Neural progenitor cell (in vitro differentiated cells): ENCODE data around the gene GREB1L. TPM values are rescaled to one million over a fixed set of nuclear protein-coding genes. Genes with fewer than 3 reads are reported as not detected.
"Not testable (repeated sequence)": the region's sequence is repeated elsewhere in the genome, so short reads cannot be mapped to it uniquely, and the experiment has no call there.

Experiments
- DNase-seq: peaks from one replicate; pipeline ENCODE4 v3.0.0-alpha.2; 2016; ENCODE audit warnings: low spot score
- H2AFZ ChIP-seq: fragments of 200-600 bp; sonication (generic); replicated peaks from 2 replicates; pipeline ENCODE4 v1.6.1; 2016; ENCODE audit warnings: antibody characterized with exemption
- H3F3A ChIP-seq: fragments of 200-600 bp; sonication (generic); 2 replicates; pipeline ENCODE4 v1.6.1; 2016; ENCODE audit warnings: antibody characterized with exemption, low read depth
- H3K27ac ChIP-seq: fragments of 200-600 bp; sonication (generic); 2 replicates; pipeline ENCODE4 v1.5.1; 2016; ENCODE audit warnings: mild to moderate bottlenecking
- H3K27me3 ChIP-seq: fragments of 200-600 bp; sonication (generic); 2 replicates; pipeline ENCODE4 v1.6.1; 2016; ENCODE audit warnings: mild to moderate bottlenecking, moderate library complexity
- H3K36me3 ChIP-seq: fragments of 200-600 bp; sonication (generic); 2 replicates; pipeline ENCODE4 v1.5.1; 2016
- H3K4me1 ChIP-seq: fragments of 200-600 bp; sonication (generic); 2 replicates; pipeline ENCODE4 v1.6.1; 2016; ENCODE audit warnings: mixed run types
- H3K4me2 ChIP-seq: fragments of 200-600 bp; sonication (generic); 2 replicates; pipeline ENCODE4 v1.6.1; 2016
- H3K4me3 ChIP-seq: fragments of 200-600 bp; sonication (generic); 2 replicates; pipeline ENCODE4 v1.5.1; 2016
- H3K79me2 ChIP-seq: fragments of 200-600 bp; sonication (generic); 2 replicates; pipeline ENCODE4 v1.6.1; 2016; ENCODE audit warnings: low read depth
- H3K9ac ChIP-seq: fragments of 200-600 bp; sonication (generic); 2 replicates; pipeline ENCODE4 v1.6.1; 2016
- H3K9me3 ChIP-seq: fragments of 200-600 bp; sonication (generic); 2 replicates; pipeline ENCODE4 v1.5.1; 2016; ENCODE audit warnings: low read depth
- H4K20me1 ChIP-seq: fragments of 200-600 bp; sonication (generic); 2 replicates; pipeline ENCODE4 v1.6.1; 2016; ENCODE audit warnings: low read depth
- H3K27ac Mint-ChIP-seq: 3 replicates; pipeline ENCODE4 v1.8.0; 2021; ENCODE audit warnings: mixed read lengths
- H3K27me3 Mint-ChIP-seq: 2 replicates; pipeline ENCODE4 v1.8.0; 2022; ENCODE audit warnings: low read depth, mild to moderate bottlenecking, inconsistent platforms, moderate library complexity, mixed read lengths; ENCODE audit not compliant: insufficient read depth
- H3K36me3 Mint-ChIP-seq: 3 replicates; pipeline ENCODE4 v1.8.0; 2021; ENCODE audit warnings: mixed read lengths
- H3K4me1 Mint-ChIP-seq: 3 replicates; pipeline ENCODE4 v1.8.0; 2021; ENCODE audit warnings: mixed read lengths
- H3K4me3 Mint-ChIP-seq: 3 replicates; pipeline ENCODE4 v1.8.0; 2021; ENCODE audit warnings: mild to moderate bottlenecking, moderate library complexity, mixed read lengths
- H3K9me3 Mint-ChIP-seq: 3 replicates; pipeline ENCODE4 v1.8.0; 2020; ENCODE audit warnings: mixed read lengths
- EZH2 ChIP-seq: fragments of 200-600 bp; sonication (generic); IDR thresholded peaks from 2 replicates; pipeline ENCODE4 v1.6.1; 2017; ENCODE audit warnings: antibody characterized with exemption, mild to moderate bottlenecking, moderate library complexity
- EZH2phosphoT487 ChIP-seq: fragments of 200-600 bp; sonication (generic); IDR thresholded peaks from 2 replicates; pipeline ENCODE4 v1.6.1; 2017; ENCODE audit warnings: antibody characterized with exemption
- total RNA-seq: library from RNA; depleted of rRNA; stranded (reverse); fragments of >200 nt; gene quantifications from 2 replicates; pipeline ENCODE4 v1.2.3, GENCODE V29; 2015; ENCODE audit warnings: low replicate concordance
- TF ChIP-seq, protein P1 (sequence below): fragments of 200-600 bp; sonication (generic); IDR thresholded peaks from 2 replicates; pipeline ENCODE4 v1.5.1; 2017; ENCODE audit warnings: antibody characterized with exemption, mild to moderate bottlenecking

The GREB1L gene
- total RNA-seq, 1 donor from 2014 or later: 278 TPM

- H3K4me3 Mint-ChIP-seq: no peak overlapping the region
- Histone ChIP-seq H3K9ac (no peak overlapping the region), H3K27me3 (no peaks in the 10 kb centered on the region), H4K20me1 (peaks cover 48% of the 10 kb centered on the region), H2AFZ (no peak overlapping the region), H3K36me3 (peaks cover 45% of the 10 kb centered on the region), H3K9me3 (peaks cover 6% of the 10 kb centered on the region), H3K4me3 (no peak overlapping the region), H3K27ac (no peak overlapping the region), H3K4me1 (peaks cover 12% of the 10 kb centered on the region), H3K79me2 (peaks cover 100% of the 10 kb centered on the region), H3F3A (peaks cover 74% of the 10 kb centered on the region), H3K4me2 (no peak overlapping the region)
- H3K36me3 Mint-ChIP-seq: peaks cover 26% of the 10 kb centered on the region
- DNase-seq: no peak
- H3K27ac Mint-ChIP-seq: no peak overlapping the region
- H3K27me3 Mint-ChIP-seq: no peaks in the 10 kb centered on the region
- H3K4me1 Mint-ChIP-seq: peaks cover 12% of the 10 kb centered on the region
- no peak for TF ChIP-seq EZH2phosphoT487
- TF ChIP-seq, protein P1, sequence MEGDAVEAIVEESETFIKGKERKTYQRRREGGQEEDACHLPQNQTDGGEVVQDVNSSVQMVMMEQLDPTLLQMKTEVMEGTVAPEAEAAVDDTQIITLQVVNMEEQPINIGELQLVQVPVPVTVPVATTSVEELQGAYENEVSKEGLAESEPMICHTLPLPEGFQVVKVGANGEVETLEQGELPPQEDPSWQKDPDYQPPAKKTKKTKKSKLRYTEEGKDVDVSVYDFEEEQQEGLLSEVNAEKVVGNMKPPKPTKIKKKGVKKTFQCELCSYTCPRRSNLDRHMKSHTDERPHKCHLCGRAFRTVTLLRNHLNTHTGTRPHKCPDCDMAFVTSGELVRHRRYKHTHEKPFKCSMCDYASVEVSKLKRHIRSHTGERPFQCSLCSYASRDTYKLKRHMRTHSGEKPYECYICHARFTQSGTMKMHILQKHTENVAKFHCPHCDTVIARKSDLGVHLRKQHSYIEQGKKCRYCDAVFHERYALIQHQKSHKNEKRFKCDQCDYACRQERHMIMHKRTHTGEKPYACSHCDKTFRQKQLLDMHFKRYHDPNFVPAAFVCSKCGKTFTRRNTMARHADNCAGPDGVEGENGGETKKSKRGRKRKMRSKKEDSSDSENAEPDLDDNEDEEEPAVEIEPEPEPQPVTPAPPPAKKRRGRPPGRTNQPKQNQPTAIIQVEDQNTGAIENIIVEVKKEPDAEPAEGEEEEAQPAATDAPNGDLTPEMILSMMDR: no peak
- no peak for TF ChIP-seq EZH2
- peaks cover 24% of the 10 kb centered on the region for H3K9me3 Mint-ChIP-seq
Measured at GRCh38 chr18:21275645-21276044, 33.6 kb downstream of the GREB1L start.

- H3K4me1 Mint-ChIP-seq: peaks cover under 1% of the 10 kb centered on the region
- H3K9me3 Mint-ChIP-seq: peaks cover 24% of the 10 kb centered on the region
- peak overlapping the region; percentile 22 for H3K27ac Mint-ChIP-seq
- TF ChIP-seq, protein P1: no peak
- TF ChIP-seq EZH2phosphoT487: no peak
- TF ChIP-seq EZH2: no peak
- no peak for DNase-seq
- Histone ChIP-seq H3K9ac (no peak overlapping the region), H3K36me3 (peaks cover 45% of the 10 kb centered on the region), H3K9me3 (peaks cover 6% of the 10 kb centered on the region), H3K27ac (peak overlapping the region; percentile 13), H3F3A (peaks cover 72% of the 10 kb centered on the region), H3K4me1 (peaks cover 9% of the 10 kb centered on the region), H3K27me3 (no peaks in the 10 kb centered on the region), H2AFZ (no peak overlapping the region), H3K79me2 (peaks cover 100% of the 10 kb centered on the region), H4K20me1 (peaks cover 48% of the 10 kb centered on the region), H3K4me3 (no peak overlapping the region), H3K4me2 (no peak overlapping the region)
- H3K4me3 Mint-ChIP-seq: no peak overlapping the region
- H3K27me3 Mint-ChIP-seq: no peaks in the 10 kb centered on the region
- peaks cover 29% of the 10 kb centered on the region for H3K36me3 Mint-ChIP-seq
Measured at GRCh38 chr18:21277578-21277977, 35.5 kb downstream of the GREB1L start.

DNA sequence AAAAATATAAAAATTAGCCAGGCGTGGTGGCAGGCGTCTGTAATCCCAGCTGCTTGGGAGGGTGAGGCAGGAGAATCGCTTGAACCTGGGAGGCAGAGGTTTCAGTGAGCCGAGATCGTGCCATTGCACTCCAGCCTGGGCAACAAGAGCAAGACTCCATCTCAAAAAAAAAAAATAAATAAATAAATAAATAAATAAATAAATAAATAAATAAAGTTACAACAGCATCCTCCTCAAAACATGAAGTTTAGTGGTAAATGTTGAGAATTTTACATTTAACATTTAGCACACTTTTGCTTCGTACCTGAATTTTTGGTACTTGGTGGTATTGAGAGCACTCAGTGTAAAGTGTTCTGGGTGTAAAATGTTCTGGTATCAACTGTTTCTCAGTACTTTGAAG lies 36.2 kb downstream of the GREB1L start:
- peaks cover 43% of the 10 kb centered on the region for H3K36me3 ChIP-seq
- peaks cover 24% of the 10 kb centered on the region for H3K9me3 Mint-ChIP-seq
- H3K4me3 ChIP-seq, H3K9me3 ChIP-seq, H3K27me3 ChIP-seq, H2AFZ ChIP-seq, H3K27me3 Mint-ChIP-seq, H3K4me1 ChIP-seq, H3K4me1 Mint-ChIP-seq, H3K9ac ChIP-seq, DNase-seq, H3K27ac Mint-ChIP-seq, H3K4me2 ChIP-seq, H3K4me3 Mint-ChIP-seq: not testable (repeated sequence)
- H3K79me2 ChIP-seq: peaks cover 100% of the 10 kb centered on the region
- peaks cover 70% of the 10 kb centered on the region for H3F3A ChIP-seq
- peaks cover 29% of the 10 kb centered on the region for H3K36me3 Mint-ChIP-seq
- peak overlapping the region; percentile 13 for H3K27ac ChIP-seq
- H4K20me1 ChIP-seq: peaks cover 48% of the 10 kb centered on the region

- H3K27me3 Mint-ChIP-seq: no peaks in the 10 kb centered on the region
Measured at GRCh38 chr18:21281603-21282002, 39.6 kb downstream of the GREB1L start.

More at GRCh38 chr18:21281603-21282002, 39.6 kb downstream of the GREB1L start:
- Histone ChIP-seq H3K36me3 (peaks cover 22% of the 10 kb centered on the region), H3K27me3 (no peaks in the 10 kb centered on the region), H3K9me3 (peaks cover 6% of the 10 kb centered on the region), H2AFZ (no peak overlapping the region), H3K79me2 (peaks cover 100% of the 10 kb centered on the region), H3K27ac (no peak overlapping the region), H3K4me2 (no peak overlapping the region), H3K9ac (no peak overlapping the region), H3K4me1 (peaks cover 24% of the 10 kb centered on the region), H3K4me3 (no peak overlapping the region), H4K20me1 (peaks cover 72% of the 10 kb centered on the region), H3F3A (peaks cover 52% of the 10 kb centered on the region)
- Mint-ChIP-seq H3K4me1 (peaks cover 5% of the 10 kb centered on the region), H3K4me3 (no peak overlapping the region), H3K9me3 (peaks cover 14% of the 10 kb centered on the region), H3K27ac (no peak overlapping the region), H3K36me3 (peaks cover 18% of the 10 kb centered on the region)
- no peak for DNase-seq
- TF ChIP-seq EZH2phosphoT487 (no peak), EZH2 (no peak)
- TF ChIP-seq, protein P1: no peak
